ENCODE data around the gene CEBPG.

- TF ChIP-seq CTCF (IDR thresholded peaks at IDR 0.05) (no peak), EP300 (IDR thresholded peaks at IDR 0.05; ENCODE audit: low read depth) (no peak)
Measured at GRCh38 chr19:33366897-33367296, 6.6 kb upstream of the CEBPG start.

Data from transverse colon (tissue), 3 donors.